GM19043 (cell line): Measurements from ENCODE around the gene SLX4IP.

ENCODE experiments used
- ATAC-seq: cut with Tn5 transposase; IDR thresholded peaks from one replicate; pipeline ENCODE4 v1.9.1; 2021; ENCODE audit warnings: low read depth; ENCODE audit not compliant: unreplicated experiment

The SLX4IP gene

GRCh38 chr20:10541668-10542411 is 106.7 kb downstream of the SLX4IP start:
- no peak for ATAC-seq

- no peak for ATAC-seq
These were observed 107.3 kb downstream of the SLX4IP start for GRCh38 chr20:10542442-10542841.

DNA sequence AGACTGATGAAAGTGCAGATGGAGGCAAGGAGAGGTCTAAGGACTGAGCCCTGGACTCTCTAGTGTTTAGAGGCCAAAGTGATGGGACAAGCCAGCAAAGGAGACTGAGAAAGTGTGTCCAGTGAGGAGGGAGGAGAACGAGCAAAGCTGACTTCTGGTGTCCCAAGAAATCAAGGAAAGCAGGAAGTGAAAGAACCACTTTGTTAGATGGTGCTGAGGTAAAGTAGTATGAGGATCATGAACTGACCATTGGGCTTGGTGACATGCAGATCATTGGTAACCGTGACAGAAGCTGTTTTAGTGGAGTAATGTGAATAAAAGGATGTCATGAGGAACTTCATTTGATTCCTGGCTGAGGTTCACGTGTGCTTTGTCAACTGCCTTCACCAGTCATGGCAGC is 108.4 kb downstream of the SLX4IP start:
- no peak for ATAC-seq

DNA sequence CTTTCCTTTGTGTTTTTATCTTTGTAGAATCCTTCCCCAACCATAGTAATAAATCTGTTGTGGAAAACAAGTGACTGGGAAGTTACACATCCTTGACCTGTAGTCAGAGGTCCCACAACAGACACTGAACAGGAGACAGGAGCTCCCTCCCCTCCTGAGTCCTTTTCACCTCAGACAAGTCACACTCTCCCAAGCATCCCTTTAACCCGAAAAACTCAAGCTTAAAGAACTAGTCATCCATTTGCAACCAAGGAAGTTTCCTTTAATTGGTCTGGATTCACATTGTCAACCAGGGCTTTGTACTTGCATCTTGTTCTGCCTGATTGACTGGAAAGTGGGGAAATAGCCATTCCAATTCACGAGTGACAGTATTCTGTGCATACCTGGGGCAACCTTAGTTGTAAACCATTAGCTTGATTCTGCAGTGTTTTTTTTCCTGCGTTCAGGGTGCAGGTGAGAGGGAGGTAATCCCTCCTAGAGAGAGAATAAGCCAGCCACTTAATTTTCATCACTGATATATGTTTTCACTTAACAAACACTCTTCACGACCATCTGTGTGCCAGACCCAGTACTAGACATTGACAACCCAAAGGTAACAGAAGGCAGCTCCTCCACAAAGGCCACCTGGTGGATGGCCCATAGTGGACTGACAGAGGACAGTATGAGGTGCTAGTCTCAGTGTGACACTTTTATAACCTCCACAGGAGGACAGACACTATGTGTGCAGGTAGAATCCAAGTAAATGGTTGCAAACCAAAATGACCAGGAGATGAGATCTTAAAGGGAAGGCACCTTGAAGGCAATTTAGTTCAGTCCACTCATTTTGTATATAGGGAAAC is 112.4 kb downstream of the SLX4IP start:
- no peak for ATAC-seq

DNA sequence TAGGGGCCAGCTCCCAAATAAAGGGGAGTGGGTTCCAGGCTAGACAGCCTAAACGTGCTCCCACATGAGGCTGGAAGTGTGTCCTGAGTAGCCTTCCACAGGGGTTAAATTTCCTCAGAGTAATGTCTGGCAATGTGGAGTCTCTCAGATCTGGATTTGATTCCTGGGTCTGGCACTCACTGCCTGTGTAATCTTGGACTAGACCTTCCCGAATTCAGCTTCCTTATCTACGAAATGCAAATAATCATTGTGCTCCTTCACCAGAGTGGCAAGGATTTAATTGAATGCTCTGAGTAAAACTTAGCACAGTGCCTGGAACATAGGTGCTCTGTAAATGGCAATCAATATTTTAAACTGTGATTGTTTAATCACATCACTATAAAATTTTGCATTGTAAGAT is 114.4 kb downstream of the SLX4IP start:
- ATAC-seq, result no peak

GRCh38 chr20:10550204-10551118 is 115.4 kb downstream of the SLX4IP start:
- ATAC-seq, result no peak

- peak; percentile 49 for ATAC-seq
These were observed 116.9 kb downstream of the SLX4IP start for GRCh38 chr20:10551732-10552724.

- no peak for ATAC-seq
These were observed 118.3 kb downstream of the SLX4IP start for GRCh38 chr20:10553326-10553984.

- ATAC-seq, result no peak
These were observed 119.2 kb downstream of the SLX4IP start for GRCh38 chr20:10554285-10554684.

DNA sequence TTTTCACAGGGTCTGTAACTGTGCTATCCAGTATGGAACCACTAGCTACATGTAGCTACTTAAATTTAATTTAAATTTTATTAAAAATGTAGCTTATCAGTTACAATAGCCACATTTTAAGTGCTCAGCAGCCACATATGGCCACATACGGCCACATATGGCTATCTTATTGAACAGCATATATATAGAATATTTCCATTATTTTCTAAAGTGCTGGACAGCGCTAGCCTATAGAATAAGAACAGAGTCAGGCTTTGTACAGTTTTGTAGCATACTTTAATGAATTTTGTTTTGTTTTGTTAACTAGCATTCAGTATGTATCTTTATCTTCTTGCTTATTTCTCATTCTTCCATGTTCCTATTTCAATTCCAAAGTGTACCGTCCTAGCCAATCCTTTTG is 120.3 kb downstream of the SLX4IP start:
- ATAC-seq, result no peak

- no peak for ATAC-seq
These were observed 120.8 kb downstream of the SLX4IP start for GRCh38 chr20:10555865-10556308.

DNA sequence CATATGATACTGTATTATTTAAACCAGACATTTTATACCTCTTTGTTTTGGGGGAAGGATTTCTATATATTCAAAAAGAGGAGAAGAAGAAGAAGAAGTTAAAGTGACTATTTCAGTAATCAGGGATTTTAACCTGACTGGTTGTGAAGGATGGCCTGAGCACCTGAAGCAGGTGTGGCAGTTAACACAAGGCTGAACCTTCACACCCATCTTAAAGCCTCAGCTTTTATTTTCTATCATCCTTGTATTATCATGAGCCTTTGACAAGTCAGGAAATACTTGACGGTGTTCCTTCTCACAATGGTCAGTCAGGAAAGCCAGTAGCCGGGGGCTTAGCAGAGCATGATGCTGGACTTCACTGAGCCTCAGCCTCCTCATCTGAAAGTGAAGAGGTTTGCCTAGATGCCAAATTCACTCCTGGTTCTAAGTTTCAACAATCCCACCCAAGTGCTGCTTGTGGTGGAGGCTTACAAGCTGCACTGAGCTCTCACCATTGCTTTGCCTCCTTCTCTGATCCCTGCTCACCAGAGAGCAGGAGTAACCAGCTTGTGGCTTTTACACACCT is 121.5 kb downstream of the SLX4IP start:
- no peak for ATAC-seq

GRCh38 chr20:10557685-10558084 is 122.6 kb downstream of the SLX4IP start:
- ATAC-seq, result no peak

DNA sequence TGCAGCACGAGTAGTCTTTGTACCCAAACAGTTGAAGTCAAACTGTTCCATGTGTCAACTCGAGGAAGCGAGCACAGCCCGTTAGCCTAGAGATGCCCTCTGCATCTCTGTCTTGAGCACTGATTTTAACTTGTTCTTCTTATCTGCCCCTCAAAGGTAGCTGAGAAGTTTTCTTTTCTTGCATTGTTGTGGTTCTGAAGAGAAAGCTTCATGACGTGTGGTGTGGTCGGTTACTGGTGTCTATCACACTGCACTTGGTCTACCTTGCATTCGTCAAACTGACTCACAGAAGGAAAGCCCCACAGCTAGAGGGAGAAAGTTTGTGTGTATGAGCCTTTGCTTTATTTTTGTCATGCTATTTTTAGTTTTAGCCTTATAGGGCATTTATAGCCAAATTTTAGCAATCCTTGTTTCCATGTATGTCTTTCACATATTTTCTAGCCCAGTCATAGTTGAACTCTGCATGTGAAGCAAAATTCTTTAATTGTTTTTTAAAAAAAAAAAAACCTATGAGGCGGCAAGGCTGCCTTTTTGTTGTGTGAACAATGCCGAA is 123.6 kb downstream of the SLX4IP start:
- ATAC-seq, result peak; percentile 83

- ATAC-seq, result no peak
These were observed 124.2 kb downstream of the SLX4IP start for GRCh38 chr20:10559266-10559665.

DNA sequence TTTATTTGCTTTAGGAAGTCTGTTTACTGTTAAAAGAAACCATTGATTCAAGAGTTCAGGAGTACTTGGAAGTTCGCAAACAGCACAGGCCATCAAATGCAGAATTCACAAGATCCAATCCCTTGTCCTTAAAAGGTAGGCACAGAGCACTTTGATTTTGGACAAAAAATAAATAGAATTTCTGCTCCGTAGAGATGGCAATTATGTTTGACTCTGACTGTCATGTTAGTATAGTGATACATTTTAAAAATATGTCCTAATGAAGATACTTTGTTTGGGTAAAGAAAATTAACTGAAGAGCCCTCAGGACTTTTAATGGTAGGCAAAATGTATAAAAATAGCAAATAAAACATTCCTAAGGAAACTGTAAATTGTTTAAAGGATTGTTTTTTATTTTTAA is 125.6 kb downstream of the SLX4IP start:
- ATAC-seq, result no peak

GRCh38 chr20:10561302-10561701 is 126.2 kb downstream of the SLX4IP start:
- no peak for ATAC-seq

GRCh38 chr20:10562899-10563298 is 127.8 kb downstream of the SLX4IP start:
- ATAC-seq, result no peak
